GM19324 (cell line): ENCODE measurements around the gene PEX6.
"Not testable (repeated sequence)": the region's sequence is repeated elsewhere in the genome, so short reads cannot be mapped to it uniquely, and the experiment has no call there.

Source experiments
- ATAC-seq: cut with Tn5 transposase; IDR thresholded peaks from one replicate; pipeline ENCODE4 v1.9.1; 2021; ENCODE audit warnings: mild to moderate bottlenecking, moderate library complexity; ENCODE audit not compliant: unreplicated experiment, low FRiP score

The PEX6 gene

GRCh38 chr6:43005844-43006243 lies 26.9 kb upstream of the PEX6 start:
- ATAC-seq = no peak

GRCh38 chr6:43001843-43002242 lies 22.9 kb upstream of the PEX6 start:
- no peak for ATAC-seq

DNA sequence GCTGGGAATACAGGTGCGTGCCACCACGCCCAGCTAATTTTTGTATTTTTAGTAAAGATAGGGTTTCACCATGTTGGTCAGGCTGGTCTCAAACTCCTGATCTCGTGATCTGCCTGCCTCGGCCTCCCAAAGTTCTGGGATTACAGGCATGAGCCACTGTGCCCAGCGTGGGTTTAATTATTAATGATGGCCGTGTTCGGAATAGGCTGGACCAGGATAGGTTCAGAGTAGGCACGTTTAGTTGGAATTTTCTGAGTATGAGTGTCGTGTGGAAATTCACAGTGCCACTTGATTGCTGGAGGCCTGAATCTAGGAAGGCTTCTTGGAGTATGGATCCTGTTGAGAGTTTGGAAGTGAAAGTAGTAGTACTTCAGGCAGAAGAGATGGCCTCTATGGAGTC lies 19.2 kb upstream of the PEX6 start:
- not testable (repeated sequence) for ATAC-seq

GRCh38 chr6:42996513-42996912 lies 17.5 kb upstream of the PEX6 start:
- ATAC-seq = no peak

DNA sequence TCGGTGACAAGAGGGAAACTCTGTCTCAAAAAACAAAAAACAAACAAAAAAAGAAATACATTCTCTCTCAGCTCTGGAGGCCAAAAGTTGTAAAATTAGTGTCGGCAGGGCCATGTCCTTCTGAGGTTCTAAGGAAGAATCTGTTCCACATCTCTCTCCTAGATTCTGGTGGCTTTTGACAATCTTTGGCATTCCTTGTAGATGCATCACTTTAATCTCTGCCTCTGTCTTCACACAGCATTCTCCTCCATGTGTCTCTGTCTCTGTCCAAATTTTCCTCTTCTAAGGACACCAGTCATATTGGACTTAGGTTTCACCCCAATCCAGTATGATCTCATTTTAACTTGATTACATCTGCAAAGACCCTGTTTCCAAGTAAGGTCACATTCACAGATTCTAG lies 14.5 kb upstream of the PEX6 start:
- no peak for ATAC-seq

- ATAC-seq = no peak
These were observed 10.9 kb upstream of the PEX6 start for GRCh38 chr6:42989923-42990322.

- ATAC-seq = no peak
These were observed 9.6 kb upstream of the PEX6 start for GRCh38 chr6:42988486-42989020.

DNA sequence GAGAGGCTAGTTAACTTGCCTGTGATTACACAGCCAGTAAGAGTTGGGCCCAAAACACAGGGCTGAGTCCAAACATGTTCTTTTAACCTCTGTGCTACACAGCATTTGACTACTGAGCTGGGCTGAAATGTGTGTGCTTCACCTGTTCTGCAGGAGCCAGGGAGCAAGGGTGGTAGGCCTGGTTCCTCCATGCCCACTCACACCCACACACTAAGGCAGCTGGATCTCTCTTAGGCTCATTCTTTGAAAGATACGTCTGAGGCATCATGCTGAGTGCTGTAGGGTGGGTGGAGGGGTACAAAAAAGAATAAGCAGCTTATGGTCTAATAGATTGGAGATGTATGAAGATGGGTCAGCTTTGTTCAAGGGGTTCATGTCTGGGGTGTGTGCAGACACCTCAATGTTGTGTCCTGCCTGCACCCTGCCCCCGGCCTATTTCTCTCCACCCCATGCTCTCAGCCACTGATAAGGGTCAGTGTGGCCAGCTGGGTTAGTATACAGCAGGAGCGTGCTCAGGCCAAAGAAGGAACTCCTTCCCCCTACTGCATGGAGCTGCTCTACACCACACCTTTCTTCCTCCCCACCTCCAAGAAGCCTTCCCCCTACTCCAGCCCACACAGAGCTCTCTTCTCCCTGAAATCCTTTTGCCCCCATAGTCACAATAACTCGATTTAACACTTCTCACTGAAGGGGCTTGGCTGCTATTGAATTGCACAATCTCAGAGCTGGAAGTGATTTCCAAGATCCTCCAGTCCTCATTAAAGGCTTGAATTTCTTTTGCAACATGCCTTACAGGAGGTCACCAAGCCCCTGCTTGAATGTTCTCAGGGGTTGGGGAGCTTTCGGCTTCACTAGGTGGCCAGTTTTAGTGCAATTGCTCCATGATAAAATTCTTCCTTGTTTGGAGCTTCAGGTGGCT lies 8.8 kb upstream of the PEX6 start:
- no peak for ATAC-seq

DNA sequence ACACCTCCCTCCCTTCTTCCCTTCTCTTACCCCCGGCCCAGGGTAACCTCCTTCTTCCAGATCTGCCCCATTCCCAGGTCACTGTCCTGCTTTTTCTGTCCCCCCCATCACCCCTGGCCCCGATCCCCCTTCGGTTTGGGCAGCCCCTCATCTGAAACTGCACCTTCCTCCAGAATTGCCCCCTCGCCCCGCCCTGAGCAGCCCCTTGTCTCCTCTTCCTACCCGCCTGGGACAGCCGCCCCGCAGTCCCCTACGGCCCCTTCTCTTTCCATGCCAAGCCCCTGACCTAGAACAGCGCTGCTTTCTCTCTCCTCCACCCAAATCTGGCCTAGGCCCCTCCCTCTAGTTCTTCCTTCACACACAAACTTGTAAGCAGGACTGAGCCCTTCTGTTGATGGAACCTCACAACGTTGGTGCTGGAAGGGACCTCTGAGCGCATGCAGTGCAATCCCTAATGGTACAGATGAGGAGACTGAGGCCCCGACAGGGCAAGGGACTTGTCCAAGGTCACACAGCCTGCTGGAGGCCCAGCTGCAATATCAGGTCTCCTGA lies 6.0 kb upstream of the PEX6 start:
- no peak for ATAC-seq

- ATAC-seq = peak; percentile 96
These were observed 5.3 kb upstream of the PEX6 start, which contains the start of gene PPP2R5D for GRCh38 chr6:42984001-42984923. Gene PPP2R5D, plus strand, starts transcription at chr6:42984570. Its CDS starts 108 bp downstream, at chr6:42984678.

DNA sequence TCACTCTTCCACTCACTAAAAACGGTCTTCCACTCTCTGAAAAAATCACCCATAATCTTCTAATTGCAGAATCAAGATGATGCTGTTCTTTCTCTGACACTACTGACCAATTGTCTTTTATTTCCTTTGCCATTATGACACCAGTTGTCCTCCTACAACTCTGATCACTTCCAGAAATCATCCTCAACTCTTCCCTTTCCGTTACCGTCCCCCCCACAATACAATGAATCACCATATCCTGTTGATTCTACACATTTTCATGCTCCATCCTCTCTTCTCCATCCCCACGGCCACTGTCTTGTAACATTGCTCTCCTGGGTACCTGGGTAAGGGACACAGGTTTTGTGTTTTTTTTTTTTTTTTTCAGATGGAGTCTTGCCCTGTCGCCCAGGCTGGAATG lies 2.9 kb upstream of the PEX6 start:
- no peak for ATAC-seq

GRCh38 chr6:42979523-42980177 lies 669 bp upstream of the PEX6 start:
- ATAC-seq = no peak

DNA sequence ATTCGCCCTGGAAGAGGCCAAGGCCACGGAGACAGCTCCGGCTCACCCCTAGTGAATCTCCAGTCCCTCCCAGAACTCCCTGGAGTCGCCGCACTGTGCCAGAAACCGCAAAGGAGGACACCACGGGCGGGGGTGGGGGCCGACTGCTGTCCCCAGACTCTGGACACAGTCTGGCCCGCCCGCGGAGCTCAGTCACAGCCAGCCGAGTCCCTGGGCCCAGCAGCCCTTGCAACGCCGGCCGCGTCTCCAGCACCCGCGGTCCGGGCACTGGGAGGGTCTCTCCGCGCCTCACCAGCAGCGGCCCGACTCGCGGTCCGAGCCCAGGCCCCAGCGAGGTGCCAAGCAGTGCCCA lies 518 bp downstream of the PEX6 start:
- ATAC-seq = no peak

DNA sequence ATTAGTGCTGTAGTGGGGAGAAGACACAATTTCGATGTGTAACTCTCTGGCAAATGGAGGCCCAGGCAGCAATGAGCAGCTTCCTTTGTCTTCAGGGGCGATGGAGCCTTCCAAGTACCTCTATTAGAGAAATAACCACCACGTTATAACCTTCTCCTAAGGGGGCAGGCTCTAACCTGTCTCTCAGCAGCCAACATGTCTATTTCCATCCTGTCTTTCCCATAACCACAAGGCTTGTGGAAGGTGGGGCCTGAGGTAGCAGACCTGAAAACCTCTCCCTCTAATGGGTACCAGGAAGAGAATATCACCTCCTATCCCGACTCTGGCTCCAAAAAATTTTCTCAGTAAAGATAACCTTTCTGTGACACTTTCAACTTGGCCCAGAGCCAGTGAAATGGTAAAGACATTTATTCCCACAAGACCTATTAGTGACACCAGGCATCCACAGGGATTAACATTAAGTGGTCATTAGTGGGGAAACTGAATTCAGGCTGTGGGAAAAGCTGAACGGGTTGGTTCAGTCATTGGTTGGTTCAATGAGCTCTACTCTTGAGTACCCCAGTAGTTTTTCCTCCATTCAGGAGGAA lies 4.0 kb downstream of the PEX6 start:
- no peak for ATAC-seq

DNA sequence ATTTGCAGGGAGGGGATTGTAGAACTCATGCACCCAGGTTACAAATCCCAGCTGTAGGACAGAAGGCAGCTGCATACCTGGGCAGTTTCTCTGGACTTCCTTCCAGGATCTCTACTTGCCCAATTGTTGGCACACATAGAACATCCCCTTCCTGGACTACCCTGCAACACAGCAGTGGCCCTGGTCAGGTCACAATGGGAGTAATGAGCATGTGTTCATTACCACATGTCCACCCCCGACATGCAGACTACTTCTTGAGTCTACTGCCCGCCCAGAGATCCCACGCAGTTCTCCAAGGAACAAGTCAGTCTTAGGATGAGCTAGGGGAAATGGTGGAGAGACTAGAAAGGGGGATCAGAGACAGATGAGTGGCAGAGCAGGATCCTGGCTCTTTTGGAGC lies 5.1 kb downstream of the PEX6 start:
- ATAC-seq = no peak

GRCh38 chr6:42971746-42972327 lies 7.1 kb downstream of the PEX6 start:
- no peak for ATAC-seq

GRCh38 chr6:42970871-42971612 lies 7.9 kb downstream of the PEX6 start:
- no peak for ATAC-seq

DNA sequence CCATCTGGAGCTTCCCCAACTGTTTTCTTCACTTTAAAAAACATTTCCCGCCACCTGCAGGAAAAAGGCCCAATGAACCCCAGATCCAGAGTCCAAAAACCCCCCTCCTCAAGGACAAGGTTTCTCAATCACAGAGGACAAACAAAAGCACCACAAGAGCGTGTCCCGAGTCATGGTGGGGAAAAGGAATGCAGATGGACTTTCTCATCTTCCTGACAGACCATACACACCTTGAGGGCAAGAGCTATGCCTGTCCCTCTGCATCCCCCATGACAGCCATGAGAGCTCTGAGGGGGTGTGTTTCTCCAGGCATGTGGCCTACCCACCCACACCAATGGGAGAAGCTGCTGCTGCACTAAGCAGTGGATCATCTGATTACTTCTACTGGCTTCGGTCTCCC lies 9.0 kb downstream of the PEX6 start:
- ATAC-seq = no peak

DNA sequence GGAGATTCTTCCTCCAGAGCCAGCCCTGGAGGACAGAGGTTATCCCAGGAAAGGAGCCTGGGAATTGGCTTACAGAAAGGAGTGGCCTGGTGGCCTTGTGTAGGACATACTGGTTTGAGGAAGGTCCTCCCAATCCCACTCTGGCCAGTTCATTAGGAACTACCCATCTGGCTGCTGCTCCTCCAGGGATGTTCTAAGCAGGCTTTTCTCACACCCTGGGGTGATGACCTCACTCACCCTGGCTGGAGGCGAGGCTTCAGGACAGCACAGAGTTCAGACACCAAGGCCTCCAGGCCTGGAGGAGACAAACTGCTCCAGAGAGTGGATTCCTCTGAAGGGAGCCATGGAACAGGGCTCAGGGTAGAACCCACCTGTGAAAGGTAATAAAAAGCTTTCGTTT lies 9.6 kb downstream of the PEX6 start:
- ATAC-seq = no peak
